RWPE1 (cell line): Measurements from ENCODE around the gene AUTS2.

ENCODE experiments used
- CTCF ChIA-PET: fragments of 350-600 bp; sonication (Branson Sonifier 250); formaldehyde crosslinking; extraction: SDS; loops from one replicate; lab custom pipeline; 2021; lab: Yijun Ruan, JAX
- POLR2A ChIA-PET: fragments of 400-600 bp; formaldehyde crosslinking; extraction: SDS; loops from one replicate; lab custom pipeline; 2020; ENCODE audit warnings: antibody characterized with exemption; ENCODE audit not compliant: low non-redundant PET; lab: Yijun Ruan, JAX
- DNase-seq: peaks from one replicate; pipeline ENCODE4 v3.0.0; 2012; ENCODE audit warnings: low spot score
- H3K27ac ChIP-seq: fragments of 450-650 bp; 2 replicates; pipeline ENCODE4 v1.5.1; 2017
- TF ChIP-seq, protein P1 (sequence below): fragments of 450-650 bp; conservative IDR thresholded peaks from 2 replicates; pipeline ENCODE4 v1.5.1; 2017; ENCODE audit warnings: low read depth, mild to moderate bottlenecking

AUTS2 gene

GRCh38 chr7:70572571-70572970 is 974.3 kb downstream of the AUTS2 start:
- TF ChIP-seq, protein P1, sequence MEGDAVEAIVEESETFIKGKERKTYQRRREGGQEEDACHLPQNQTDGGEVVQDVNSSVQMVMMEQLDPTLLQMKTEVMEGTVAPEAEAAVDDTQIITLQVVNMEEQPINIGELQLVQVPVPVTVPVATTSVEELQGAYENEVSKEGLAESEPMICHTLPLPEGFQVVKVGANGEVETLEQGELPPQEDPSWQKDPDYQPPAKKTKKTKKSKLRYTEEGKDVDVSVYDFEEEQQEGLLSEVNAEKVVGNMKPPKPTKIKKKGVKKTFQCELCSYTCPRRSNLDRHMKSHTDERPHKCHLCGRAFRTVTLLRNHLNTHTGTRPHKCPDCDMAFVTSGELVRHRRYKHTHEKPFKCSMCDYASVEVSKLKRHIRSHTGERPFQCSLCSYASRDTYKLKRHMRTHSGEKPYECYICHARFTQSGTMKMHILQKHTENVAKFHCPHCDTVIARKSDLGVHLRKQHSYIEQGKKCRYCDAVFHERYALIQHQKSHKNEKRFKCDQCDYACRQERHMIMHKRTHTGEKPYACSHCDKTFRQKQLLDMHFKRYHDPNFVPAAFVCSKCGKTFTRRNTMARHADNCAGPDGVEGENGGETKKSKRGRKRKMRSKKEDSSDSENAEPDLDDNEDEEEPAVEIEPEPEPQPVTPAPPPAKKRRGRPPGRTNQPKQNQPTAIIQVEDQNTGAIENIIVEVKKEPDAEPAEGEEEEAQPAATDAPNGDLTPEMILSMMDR, result no peak
- POLR2A ChIA-PET, result no interaction called here
- no peak for DNase-seq
- CTCF ChIA-PET, result interaction anchor here (0.7 kb wide), 1 partner anchor 126 kb away, joined by 4 read pairs; no protein-coding TSS in a partner anchor
- H3K27ac ChIP-seq, result no peak overlapping the region

DNA sequence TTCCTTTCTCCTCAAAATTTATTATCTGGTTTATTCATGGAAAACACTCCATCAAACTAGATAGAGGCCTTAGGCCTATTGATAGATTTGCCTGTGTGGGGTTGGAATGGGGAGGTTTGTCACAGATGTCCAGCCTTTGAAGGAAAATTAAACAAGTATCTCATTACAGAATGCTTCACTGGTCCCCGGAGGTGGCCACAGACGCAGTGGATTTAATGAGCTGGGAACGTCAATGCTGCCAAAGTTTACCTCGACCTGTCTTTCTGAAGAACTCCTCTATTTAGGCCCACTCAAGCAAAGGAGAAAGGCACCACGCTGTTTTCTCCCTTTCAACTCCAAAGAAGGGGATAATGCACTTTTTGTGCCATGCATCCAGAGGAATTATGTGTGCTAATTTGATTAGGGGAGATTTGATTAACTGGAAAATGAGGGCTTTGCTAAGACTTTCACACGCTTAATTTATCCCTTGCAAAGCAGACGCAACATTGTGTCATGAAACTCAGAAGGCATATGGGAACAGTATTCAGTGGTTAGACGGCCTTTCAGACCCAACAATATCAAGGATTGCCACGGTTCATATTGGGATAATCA is 974.9 kb downstream of the AUTS2 start:
- TF ChIP-seq, protein P1, result no peak
- POLR2A ChIA-PET, result no interaction called here
- CTCF ChIA-PET, result interaction anchor here (0.7 kb wide), 1 partner anchor 125 kb away, joined by 4 read pairs; no protein-coding TSS in a partner anchor
- no peak overlapping the region for H3K27ac ChIP-seq
- no peak for DNase-seq

DNA sequence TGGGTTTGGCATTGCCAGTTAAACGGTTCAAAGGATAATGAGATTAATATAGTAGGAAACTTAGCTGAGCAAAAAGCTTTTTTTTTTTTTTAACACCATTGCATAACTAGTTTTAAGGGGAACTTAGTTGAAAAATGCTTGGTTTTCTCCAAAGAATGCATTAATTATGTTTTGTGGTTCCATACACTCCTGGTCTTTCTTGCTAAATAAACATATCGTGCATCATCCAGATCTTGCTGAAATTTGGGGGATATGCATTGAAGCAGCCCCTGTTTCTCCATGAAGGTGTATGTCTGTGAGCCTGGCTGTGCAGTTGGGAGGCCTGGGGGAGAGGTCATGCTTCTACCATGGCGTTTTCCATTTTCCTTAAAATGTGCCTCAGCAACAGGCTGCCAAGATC is 975.4 kb downstream of the AUTS2 start:
- ChIA-PET CTCF (no interaction called here), POLR2A (no interaction called here)
- no peak overlapping the region for H3K27ac ChIP-seq
- TF ChIP-seq, protein P1, result no peak
- DNase-seq, result no peak

DNA sequence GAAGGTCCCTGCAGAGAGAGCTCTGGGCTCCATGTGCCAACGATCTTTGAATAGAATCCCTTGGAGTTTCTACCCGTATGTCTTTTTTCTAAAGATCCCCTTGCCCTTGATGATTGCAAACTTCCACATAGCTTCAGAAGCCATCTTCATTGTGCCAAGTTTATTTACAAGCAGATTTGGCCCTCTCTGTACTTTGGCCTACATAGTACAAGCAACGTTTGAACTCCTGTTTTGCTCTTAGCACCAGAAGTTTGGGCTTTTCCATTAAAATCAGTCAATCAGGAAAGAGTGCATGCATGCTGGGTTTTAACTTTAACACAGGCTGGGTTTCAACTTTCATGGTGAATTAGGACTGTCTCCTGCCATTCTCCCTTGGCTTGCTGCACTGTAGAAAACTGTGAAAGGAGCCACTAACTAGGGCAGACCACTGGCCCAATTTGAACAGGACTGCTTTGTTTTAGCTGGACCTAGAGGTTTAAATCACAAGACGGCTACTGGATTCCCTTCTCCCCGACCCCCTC is 976.1 kb downstream of the AUTS2 start:
- H3K27ac ChIP-seq, result no peak overlapping the region
- ChIA-PET CTCF (no interaction called here), POLR2A (no interaction called here)
- TF ChIP-seq, protein P1, result no peak
- no peak for DNase-seq

- DNase-seq, result peak; percentile 54
- TF ChIP-seq, protein P1, result no peak
- POLR2A ChIA-PET, result interaction anchor here (0.6 kb wide), 1 partner anchor 25 kb away, joined by 7 read pairs; no protein-coding TSS in a partner anchor
- CTCF ChIA-PET, result no interaction called here
- H3K27ac ChIP-seq, result no peak overlapping the region
These were observed 976.9 kb downstream of the AUTS2 start for GRCh38 chr7:70574970-70575799.

GRCh38 chr7:70577078-70577477 is 978.8 kb downstream of the AUTS2 start:
- no peak overlapping the region for H3K27ac ChIP-seq
- no peak for DNase-seq
- TF ChIP-seq, protein P1, result no peak
- ChIA-PET POLR2A (no interaction called here), CTCF (no interaction called here)
